A673 (cell line): Measurements from ENCODE around the gene ARNT2. TPM values are rescaled to one million over a fixed set of nuclear protein-coding genes. Genes with fewer than 3 reads are reported as not detected.

Source experiments
- BruUV-seq: library from RNA; stranded (reverse); fragments of 400-500 nt; replicated peaks from 2 replicates; lab custom pipeline; 2021; lab: Mats Ljungman, UMichigan
- CTCF ChIA-PET: fragments of 300-600 bp; sonication (Branson Sonifier 250); formaldehyde crosslinking; loops from one replicate; lab custom pipeline; 2022; ENCODE audit warnings: antibody characterized with exemption; lab: Charles Lee
- POLR2A ChIA-PET: fragments of 300-600 bp; sonication (Branson Sonifier 250); formaldehyde crosslinking; loops from one replicate; lab custom pipeline; 2022; ENCODE audit warnings: antibody characterized with exemption; ENCODE audit not compliant: low non-redundant PET; lab: Charles Lee
- DNase-seq: peaks from one replicate; pipeline ENCODE4 v3.0.0-alpha.2; 2015; ENCODE audit warnings: low spot score
- H3K27ac ChIP-seq: fragments of 200-600 bp; sonication (generic); 2 replicates; pipeline ENCODE4 v1.5.1; 2016; ENCODE audit warnings: mixed run types, low read depth, mild to moderate bottlenecking, mixed read lengths, antibody characterized with exemption, low read length; ENCODE audit not compliant: poor library complexity, severe bottlenecking
- H3K27me3 ChIP-seq: fragments of 200-600 bp; sonication (generic); replicated peaks from 2 replicates; pipeline ENCODE4 v1.6.1; 2017; ENCODE audit warnings: mixed run types, low read depth, mild to moderate bottlenecking, mixed read lengths, antibody characterized with exemption, low read length; ENCODE audit not compliant: insufficient read depth, poor library complexity
- H3K36me3 ChIP-seq: fragments of 200-600 bp; sonication (generic); 2 replicates; pipeline ENCODE4 v1.6.1; 2016; ENCODE audit warnings: mixed run types, mild to moderate bottlenecking, mixed read lengths, antibody characterized with exemption, low read length; ENCODE audit not compliant: insufficient read depth, poor library complexity, severe bottlenecking
- H3K4me1 ChIP-seq: fragments of 200-600 bp; sonication (generic); 2 replicates; pipeline ENCODE4 v1.6.1; 2017; ENCODE audit warnings: mixed run types, mild to moderate bottlenecking, mixed read lengths, antibody characterized with exemption, low read length; ENCODE audit not compliant: insufficient read depth, poor library complexity, severe bottlenecking
- H3K4me3 ChIP-seq: fragments of 200-600 bp; sonication (generic); 2 replicates; pipeline ENCODE4 v1.5.1; 2016; ENCODE audit warnings: low read depth, mixed run types, mild to moderate bottlenecking, mixed read lengths, low read length; ENCODE audit not compliant: poor library complexity, severe bottlenecking
- H3K9me3 ChIP-seq: fragments of 200-600 bp; sonication (generic); 2 replicates; pipeline ENCODE4 v1.6.1; 2016; ENCODE audit warnings: mixed run types, low read depth, mild to moderate bottlenecking, mixed read lengths, antibody characterized with exemption, low read length; ENCODE audit not compliant: poor library complexity, severe bottlenecking
- EZH2 ChIP-seq: fragments of 200-600 bp; sonication (generic); IDR thresholded peaks from 2 replicates; pipeline ENCODE4 v1.6.1; 2017; ENCODE audit warnings: borderline replicate concordance, low read depth, mild to moderate bottlenecking, mixed read lengths, antibody characterized with exemption, low read length; ENCODE audit not compliant: poor library complexity, severe bottlenecking
- intact Hi-C: fragments of 100-400 bp; cut with micrococcal nuclease; formaldehyde crosslinking; loops from one replicate; pipeline ENCODE4 v1.10.0; 2022; ENCODE audit not compliant: unreplicated experiment
- total RNA-seq: library from RNA; stranded (reverse); gene quantifications from 2 replicates; pipeline ENCODE4 v1.2.3, GENCODE V29; 2021
- TF ChIP-seq, protein P1 (sequence below): fragments of 300-800, 200-600 bp; sonication (generic); conservative IDR thresholded peaks from 2 replicates; pipeline ENCODE4 v1.5.1; 2017; ENCODE audit warnings: low read depth, mild to moderate bottlenecking, antibody characterized with exemption, low read length, moderate library complexity, mixed read lengths

The ARNT2 gene
- total RNA-seq, 1 experiment from 2014 or later = 2.1 TPM

DNA sequence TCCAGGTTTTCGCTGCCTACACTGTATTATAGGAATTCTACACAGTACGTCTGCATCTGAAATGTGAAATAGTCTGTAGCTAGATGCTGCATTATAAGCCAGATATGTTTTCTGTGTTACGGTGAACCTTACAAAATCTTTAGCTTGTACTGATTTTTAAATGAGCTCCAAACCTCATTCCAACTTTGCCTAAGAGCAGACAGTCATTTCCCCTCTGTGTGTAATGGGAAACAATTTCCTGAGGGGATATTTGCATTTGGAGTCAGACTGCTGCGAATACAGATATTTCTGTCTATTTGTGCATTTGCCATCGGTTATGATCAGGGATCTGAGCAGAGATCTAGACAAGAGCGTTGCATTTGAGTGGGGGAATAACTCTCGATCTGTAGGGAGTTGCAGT lies 37.5 kb downstream of the ARNT2 start:
- Histone ChIP-seq H3K27me3 (peaks cover 13% of the 10 kb centered on the region), H3K9me3 (no peaks in the 10 kb centered on the region), H3K36me3 (no peaks in the 10 kb centered on the region), H3K4me3 (no peak overlapping the region), H3K27ac (no peak overlapping the region), H3K4me1 (no peaks in the 10 kb centered on the region)
- POLR2A ChIA-PET = no interaction called here
- no TSS peak for BruUV-seq
- no peak for TF ChIP-seq EZH2
- TF ChIP-seq, protein P1, sequence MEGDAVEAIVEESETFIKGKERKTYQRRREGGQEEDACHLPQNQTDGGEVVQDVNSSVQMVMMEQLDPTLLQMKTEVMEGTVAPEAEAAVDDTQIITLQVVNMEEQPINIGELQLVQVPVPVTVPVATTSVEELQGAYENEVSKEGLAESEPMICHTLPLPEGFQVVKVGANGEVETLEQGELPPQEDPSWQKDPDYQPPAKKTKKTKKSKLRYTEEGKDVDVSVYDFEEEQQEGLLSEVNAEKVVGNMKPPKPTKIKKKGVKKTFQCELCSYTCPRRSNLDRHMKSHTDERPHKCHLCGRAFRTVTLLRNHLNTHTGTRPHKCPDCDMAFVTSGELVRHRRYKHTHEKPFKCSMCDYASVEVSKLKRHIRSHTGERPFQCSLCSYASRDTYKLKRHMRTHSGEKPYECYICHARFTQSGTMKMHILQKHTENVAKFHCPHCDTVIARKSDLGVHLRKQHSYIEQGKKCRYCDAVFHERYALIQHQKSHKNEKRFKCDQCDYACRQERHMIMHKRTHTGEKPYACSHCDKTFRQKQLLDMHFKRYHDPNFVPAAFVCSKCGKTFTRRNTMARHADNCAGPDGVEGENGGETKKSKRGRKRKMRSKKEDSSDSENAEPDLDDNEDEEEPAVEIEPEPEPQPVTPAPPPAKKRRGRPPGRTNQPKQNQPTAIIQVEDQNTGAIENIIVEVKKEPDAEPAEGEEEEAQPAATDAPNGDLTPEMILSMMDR = no peak
- intact Hi-C loops = no loop called here
- CTCF ChIA-PET = no interaction called here
- no peak for DNase-seq

DNA sequence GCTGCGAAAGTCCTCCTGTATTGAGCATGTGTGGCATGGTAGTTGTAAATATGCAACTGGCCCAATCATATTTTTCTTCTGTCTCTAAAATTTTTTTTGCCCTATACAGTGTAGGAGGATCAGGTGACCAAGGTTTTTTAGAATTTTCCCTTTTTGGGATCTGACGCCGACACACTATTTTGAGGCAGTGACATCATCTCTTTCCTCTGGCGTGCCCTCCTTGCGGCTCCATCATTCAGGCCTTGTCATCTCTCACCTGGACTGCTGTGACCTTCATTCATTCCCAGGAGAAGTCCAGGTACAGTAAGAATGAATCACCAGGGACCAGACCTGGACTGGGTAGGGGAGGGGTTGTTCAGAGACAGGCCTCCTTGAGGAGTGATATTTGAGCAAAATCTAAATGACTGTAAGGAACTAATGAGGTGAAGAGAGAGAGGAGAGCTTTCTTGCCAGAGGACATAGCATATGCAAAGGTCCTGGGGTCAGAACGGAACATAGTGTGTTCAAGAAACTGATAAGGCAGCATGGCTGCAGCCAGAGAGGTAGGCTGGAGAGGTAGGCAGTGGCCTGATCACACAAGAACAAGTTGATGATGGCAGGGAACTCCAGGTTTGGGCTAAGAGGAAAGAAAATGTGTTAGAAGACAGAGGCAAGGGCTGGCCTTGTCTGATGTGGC lies 38.7 kb downstream of the ARNT2 start:
- H3K27ac ChIP-seq = no peak overlapping the region
- H3K27me3 ChIP-seq = peaks cover 13% of the 10 kb centered on the region
- TF ChIP-seq EZH2 = no peak
- TF ChIP-seq, protein P1 = no peak
- CTCF ChIA-PET = no interaction called here
- POLR2A ChIA-PET = no interaction called here
- no peak for DNase-seq
- H3K4me3 ChIP-seq = no peak overlapping the region
- BruUV-seq = no TSS peak
- H3K9me3 ChIP-seq = no peaks in the 10 kb centered on the region
- H3K4me1 ChIP-seq = no peaks in the 10 kb centered on the region
- intact Hi-C loops = no loop called here
- H3K36me3 ChIP-seq = no peaks in the 10 kb centered on the region

DNA sequence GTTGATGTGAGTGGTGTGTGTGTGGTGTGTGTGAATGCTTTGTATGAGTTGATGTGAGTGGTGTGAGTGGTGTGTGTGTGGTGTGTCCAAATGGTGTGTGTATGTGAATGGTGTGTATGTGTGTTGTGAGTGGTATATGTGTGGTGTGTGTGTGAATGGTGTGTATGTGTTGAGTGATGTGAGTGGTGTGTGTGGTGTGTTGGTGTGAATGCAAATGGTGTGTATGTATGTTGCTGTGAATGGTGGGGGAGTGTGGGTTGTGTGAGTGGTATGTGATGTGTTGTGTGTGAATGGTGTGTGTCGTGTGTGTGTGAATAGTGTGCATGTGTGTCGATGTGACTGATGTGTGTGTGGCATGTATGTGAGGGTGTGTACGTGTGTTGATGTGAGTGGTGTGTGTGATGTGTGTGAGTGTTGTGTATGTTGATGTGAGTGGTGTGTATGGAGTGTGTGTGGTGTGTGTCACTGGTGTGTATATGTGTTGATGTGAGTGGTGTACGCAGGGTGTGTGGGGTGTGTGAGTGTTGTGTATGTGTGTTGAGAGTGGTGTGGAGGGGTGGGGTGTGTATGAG lies 40.6 kb downstream of the ARNT2 start:
- TF ChIP-seq, protein P1 = no peak
- no peak for TF ChIP-seq EZH2
- POLR2A ChIA-PET = no interaction called here
- intact Hi-C loops = no loop called here
- H3K27me3 ChIP-seq = peaks cover 21% of the 10 kb centered on the region
- no peaks in the 10 kb centered on the region for H3K36me3 ChIP-seq
- BruUV-seq = no TSS peak
- no peak for DNase-seq
- H3K4me1 ChIP-seq = no peaks in the 10 kb centered on the region
- H3K27ac ChIP-seq = no peak overlapping the region
- CTCF ChIA-PET = no interaction called here
- H3K4me3 ChIP-seq = no peak overlapping the region
- no peaks in the 10 kb centered on the region for H3K9me3 ChIP-seq
